OCI-LY7 (cell line): ENCODE results near the gene DCAF7. TPM values are rescaled to one million over a fixed set of nuclear protein-coding genes. Genes with fewer than 3 reads are reported as not detected.
A peak's percentile ranks its signal among the peaks of the same experiment; 100 is the strongest.

Experiments used
- BruUV-seq: library from RNA; stranded (reverse); fragments of 400-500 nt; replicated peaks from 2 replicates; lab custom pipeline; 2021; lab: Mats Ljungman, UMichigan
- CTCF ChIA-PET: fragments of 300-600 bp; sonication (Branson Sonifier 250); formaldehyde crosslinking; loops from one replicate; lab custom pipeline; 2022; ENCODE audit warnings: antibody characterized with exemption; ENCODE audit not compliant: unreplicated experiment; lab: Charles Lee
- POLR2A ChIA-PET: fragments of 300-600 bp; sonication (Branson Sonifier 250); formaldehyde crosslinking; loops from one replicate; lab custom pipeline; 2022; ENCODE audit warnings: antibody characterized with exemption; lab: Charles Lee
- DNase-seq: peaks from one replicate; pipeline ENCODE4 v3.0.0-alpha.2; 2015; ENCODE audit warnings: low spot score
- H2AFZ ChIP-seq: fragments of 200-600 bp; sonication (generic), shearing (Covaris generic); 2 replicates; pipeline ENCODE4 v1.6.1; 2014; ENCODE audit warnings: mild to moderate bottlenecking, antibody characterized with exemption, low read length, moderate library complexity
- H3K27ac ChIP-seq: fragments of 200-600 bp; sonication (generic); 2 replicates; pipeline ENCODE4 v1.5.1; 2014; ENCODE audit warnings: mixed run types, low read depth, mild to moderate bottlenecking, moderate library complexity, low read length, inconsistent platforms; ENCODE audit not compliant: poor library complexity, severe bottlenecking
- H3K36me3 ChIP-seq: fragments of 200-600 bp; sonication (generic); 2 replicates; pipeline ENCODE4 v1.6.1; 2014; ENCODE audit warnings: mild to moderate bottlenecking, antibody characterized with exemption, low read length, moderate library complexity, mixed read lengths; ENCODE audit not compliant: insufficient read depth
- H3K4me1 ChIP-seq: fragments of 200-600 bp; sonication (generic); 2 replicates; pipeline ENCODE4 v1.5.1; 2014; ENCODE audit warnings: mild to moderate bottlenecking, low read length; ENCODE audit not compliant: insufficient read depth, poor library complexity, severe bottlenecking
- H3K4me2 ChIP-seq: fragments of 200-600 bp; sonication (generic); 2 replicates; pipeline ENCODE4 v1.6.1; 2014; ENCODE audit warnings: mild to moderate bottlenecking, low read length
- H3K4me3 ChIP-seq: fragments of 200-600 bp; sonication (generic); 2 replicates; pipeline ENCODE4 v1.5.1; 2014; ENCODE audit warnings: mild to moderate bottlenecking, low read depth, low read length; ENCODE audit not compliant: poor library complexity, severe bottlenecking
- H3K79me2 ChIP-seq: fragments of 200-600 bp; sonication (generic); 2 replicates; pipeline ENCODE4 v1.6.1; 2016; ENCODE audit warnings: low read depth, mild to moderate bottlenecking, low read length, moderate library complexity, mixed read lengths; ENCODE audit not compliant: insufficient read depth
- H3K9me2 ChIP-seq: fragments of 200-600 bp; sonication (generic); 2 replicates; pipeline ENCODE4 v1.6.1; 2016; ENCODE audit warnings: mild to moderate bottlenecking, low read length, mixed read lengths; ENCODE audit not compliant: insufficient read depth
- H3K9me3 ChIP-seq: fragments of 200-600 bp; sonication (generic); 2 replicates; pipeline ENCODE4 v1.6.1; 2014; ENCODE audit warnings: mild to moderate bottlenecking, mixed run types, low read length, mixed read lengths
- H4K20me1 ChIP-seq: fragments of 200-600 bp; sonication (generic); 2 replicates; pipeline ENCODE4 v1.6.1; 2014; ENCODE audit warnings: mild to moderate bottlenecking, antibody characterized with exemption, low read length, moderate library complexity, mixed read lengths; ENCODE audit not compliant: insufficient read depth
- CTCF ChIP-seq: fragments of 200-600 bp; sonication (generic); conservative IDR thresholded peaks from 2 replicates; pipeline ENCODE4 v1.5.1; 2014; ENCODE audit warnings: mild to moderate bottlenecking, antibody characterized with exemption, low read length, moderate library complexity, mixed read lengths
- EZH2phosphoT487 ChIP-seq: fragments of 200-600 bp; sonication (generic); IDR thresholded peaks from 2 replicates; pipeline ENCODE4 v1.6.1; 2018; ENCODE audit warnings: low read depth, borderline replicate concordance, mild to moderate bottlenecking, mixed run types, antibody characterized with exemption, low read length, moderate library complexity, mixed read lengths
- intact Hi-C: fragments of 100-400 bp; cut with micrococcal nuclease; formaldehyde crosslinking; loops from one replicate; pipeline ENCODE4 v1.10.0; 2022; ENCODE audit not compliant: unreplicated experiment
- total RNA-seq, 2 experiments: library from RNA; depleted of rRNA in 1 of 2; stranded (reverse); fragments of >200 nt in 1 of 2; shearing (Covaris generic) in 1 of 2; gene quantifications; 2 replicates each; pipeline ENCODE4 v1.2.3, GENCODE V29; 2014 to 2022

Gene DCAF7
- total RNA-seq, 2 experiments from 2014 or later, result 46.4 to 121 TPM

GRCh38 chr17:63623786-63624530, 73.7 kb downstream of the DCAF7 start:
- Histone ChIP-seq H3K4me3 (peak overlapping the region; percentile 75), H3K4me1 (peaks cover 26% of the 10 kb centered on the region), H4K20me1 (no peaks in the 10 kb centered on the region), H3K36me3 (no peaks in the 10 kb centered on the region), H3K9me3 (no peaks in the 10 kb centered on the region), H3K27ac (no peak overlapping the region), H3K79me2 (peaks cover 22% of the 10 kb centered on the region), H2AFZ (no peak overlapping the region; the same call in 1 of the 2 replicates), H3K9me2 (no peaks in the 10 kb centered on the region), H3K4me2 (peak overlapping the region; percentile 98)
- TF ChIP-seq CTCF (peak; percentile 30; the same call in 1 of the 2 replicates), EZH2phosphoT487 (no peak)
- ChIA-PET CTCF (interaction anchor here (0.6 kb wide), 1 partner anchor 160 kb away, joined by 3 read pairs; no protein-coding TSS in a partner anchor), POLR2A (interaction anchor here (0.7 to 1.4 kb wide), 2 partner anchors 47 to 1512 kb away, joined by 3 to 4 read pairs; no protein-coding TSS in a partner anchor)
- peak; percentile 29 for DNase-seq
- TSS peak; percentile 52 for BruUV-seq
- intact Hi-C loops, result loop anchor here (2.0 to 10.0 kb wide), 3 partner anchors 73 to 151 kb away; partner anchors contain the start of genes CCDC47, DCAF7, DDX42 and STRADA

GRCh38 chr17:63624531-63624880, 74.2 kb downstream of the DCAF7 start:
- H3K4me3 ChIP-seq, result peak overlapping the region; percentile 75
- H3K9me3 ChIP-seq, result no peaks in the 10 kb centered on the region
- H3K9me2 ChIP-seq, result no peaks in the 10 kb centered on the region
- TF ChIP-seq CTCF, result no peak
- TF ChIP-seq EZH2phosphoT487, result no peak
- H4K20me1 ChIP-seq, result no peaks in the 10 kb centered on the region
- H3K79me2 ChIP-seq, result peaks cover 22% of the 10 kb centered on the region
- DNase-seq, result no peak
- peak overlapping the region; percentile 98 for H3K4me2 ChIP-seq
- BruUV-seq, result no TSS peak
- CTCF ChIA-PET, result interaction anchor here (0.6 kb wide), 1 partner anchor 160 kb away, joined by 3 read pairs; no protein-coding TSS in a partner anchor
- intact Hi-C loops, result loop anchor here (5.0 to 10.0 kb wide), 2 partner anchors 118 to 150 kb away; partner anchors contain the start of genes CCDC47, DDX42 and STRADA
- H2AFZ ChIP-seq, result no peak overlapping the region
- H3K27ac ChIP-seq, result no peak overlapping the region
- POLR2A ChIA-PET, result interaction anchor here (0.7 to 1.7 kb wide), 3 partner anchors 19 to 74 kb away, joined by 3 to 5 read pairs (median 3); no protein-coding TSS in a partner anchor
- peaks cover 26% of the 10 kb centered on the region for H3K4me1 ChIP-seq
- no peaks in the 10 kb centered on the region for H3K36me3 ChIP-seq
